ENCODE data around the gene TSPO.

Gene TSPO

DNA sequence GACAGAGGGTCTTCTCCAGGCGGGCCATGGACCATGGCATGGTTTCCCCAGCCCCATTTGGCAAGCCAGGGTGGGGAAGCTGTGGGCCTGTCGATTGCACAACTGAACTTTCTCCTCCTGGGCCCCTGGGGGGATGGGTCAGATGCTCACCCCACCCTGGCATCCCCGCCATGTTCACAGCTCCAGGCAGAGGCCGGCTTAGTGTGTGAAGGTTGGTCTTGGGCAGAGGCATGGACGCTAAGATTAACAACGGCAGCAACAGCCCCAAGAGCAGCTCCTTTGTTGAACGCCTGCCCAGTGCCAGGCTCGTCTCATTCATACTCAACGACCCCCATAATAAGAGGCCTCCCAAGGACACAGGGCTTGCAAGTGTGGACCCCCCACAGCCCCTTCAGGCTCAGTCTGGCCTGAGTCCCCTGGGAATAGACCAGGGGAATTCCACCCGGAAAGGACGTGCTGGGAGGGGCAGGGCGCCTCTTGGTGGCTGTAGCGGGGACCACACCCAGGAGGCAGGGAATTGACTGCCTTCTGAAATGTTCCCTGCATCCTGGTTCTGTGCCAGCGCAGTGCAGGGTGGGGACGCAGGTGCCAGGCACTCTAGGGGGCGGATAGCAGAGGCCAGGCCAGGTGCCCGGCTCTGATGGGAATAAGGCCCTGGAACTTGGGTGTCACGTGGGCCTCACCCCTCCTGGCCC is 8.3 kb downstream of the TSPO start:
- no peak for DNase-seq (ENCODE audit: low read depth in 2 of 2)

DNA sequence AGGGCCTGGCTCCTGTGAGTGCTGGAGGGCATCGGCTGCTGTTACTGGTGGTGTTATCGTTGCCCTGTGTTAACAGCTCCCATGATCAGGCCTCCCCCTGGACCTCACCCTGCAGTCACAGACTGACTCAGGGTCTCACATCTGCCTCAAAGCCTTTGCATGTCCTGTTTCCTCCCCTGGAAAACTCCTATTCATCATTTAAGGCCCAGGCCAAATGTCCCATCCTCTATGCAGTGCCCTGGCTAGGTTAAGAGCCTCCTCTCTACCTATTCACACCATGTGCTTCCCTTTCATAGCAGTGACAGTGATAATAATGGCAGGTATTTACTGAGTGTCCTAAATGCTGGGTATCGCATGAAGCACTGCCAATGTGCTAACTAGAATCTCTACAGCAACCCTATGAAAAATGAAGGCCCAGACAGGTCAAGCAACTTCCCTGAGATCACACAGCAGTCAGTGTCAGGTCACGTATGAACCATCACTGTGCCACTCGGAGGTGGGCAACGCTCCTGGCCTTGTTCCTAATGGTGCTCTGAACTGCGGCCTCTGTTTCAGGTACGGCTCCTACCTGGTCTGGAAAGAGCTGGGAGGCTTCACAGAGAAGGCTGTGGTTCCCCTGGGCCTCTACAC is 9.3 kb downstream of the TSPO start:
- no peak for DNase-seq (ENCODE audit: low read depth in 2 of 2)

DNA sequence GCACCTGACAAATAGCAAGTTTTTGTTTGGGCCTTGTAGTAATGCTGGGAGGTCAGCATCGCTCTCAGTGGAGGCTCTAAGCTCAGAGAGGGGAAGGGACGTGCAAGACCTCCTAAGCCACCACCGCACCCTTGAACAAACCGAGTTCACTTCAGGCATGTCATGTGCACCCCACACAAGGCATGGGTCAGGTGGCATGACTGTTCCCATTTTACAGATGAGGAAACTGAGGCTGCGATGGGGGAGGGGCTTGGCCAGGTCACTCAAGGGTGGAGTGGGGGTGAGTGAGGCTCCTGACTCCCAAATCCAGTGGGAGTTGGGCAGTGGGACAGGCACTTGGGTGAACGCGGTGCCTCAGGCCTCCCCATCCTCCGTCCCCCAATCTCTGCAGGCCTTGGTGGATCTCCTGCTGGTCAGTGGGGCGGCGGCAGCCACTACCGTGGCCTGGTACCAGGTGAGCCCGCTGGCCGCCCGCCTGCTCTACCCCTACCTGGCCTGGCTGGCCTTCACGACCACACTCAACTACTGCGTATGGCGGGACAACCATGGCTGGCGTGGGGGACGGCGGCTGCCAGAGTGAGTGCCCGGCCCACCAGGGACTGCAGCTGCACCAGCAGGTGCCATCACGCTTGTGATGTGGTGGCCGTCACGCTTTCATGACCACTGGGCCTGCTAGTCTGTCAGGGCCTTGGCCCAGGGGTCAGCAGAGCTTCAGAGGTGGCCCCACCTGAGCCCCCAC is 11.2 kb downstream of the TSPO start:
- no peak for DNase-seq (ENCODE audit: low read depth in 2 of 2)

DNA sequence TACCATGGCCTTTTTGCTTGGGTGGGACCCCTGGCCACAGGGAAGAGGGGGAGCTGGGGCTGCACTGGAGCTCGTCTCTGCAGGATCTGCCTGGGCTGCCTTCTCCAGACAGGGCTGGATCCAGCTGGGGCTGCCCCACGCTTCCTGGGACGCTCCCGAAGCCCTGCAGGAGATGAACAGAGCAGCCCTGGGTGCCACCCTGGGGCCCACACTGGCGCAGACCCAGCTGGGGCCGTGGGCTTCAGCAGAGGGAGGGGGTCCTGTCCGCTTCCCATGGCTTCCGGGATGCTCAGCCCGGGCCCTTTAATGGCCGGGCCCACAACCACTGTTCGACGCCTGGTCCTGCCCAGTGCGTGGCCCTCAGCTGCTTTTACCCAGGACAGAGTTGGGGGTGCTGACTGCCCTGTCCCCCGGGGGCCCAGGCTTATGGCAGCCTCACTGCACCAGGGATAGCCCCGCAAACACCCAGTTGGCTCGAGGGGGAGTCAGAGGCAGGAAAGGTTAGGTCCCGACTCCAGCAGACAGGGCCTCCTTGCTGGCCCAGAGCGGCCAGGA is 12.0 kb downstream of the TSPO start:
- no peak for DNase-seq (ENCODE audit: low read depth in 2 of 2)

DNA sequence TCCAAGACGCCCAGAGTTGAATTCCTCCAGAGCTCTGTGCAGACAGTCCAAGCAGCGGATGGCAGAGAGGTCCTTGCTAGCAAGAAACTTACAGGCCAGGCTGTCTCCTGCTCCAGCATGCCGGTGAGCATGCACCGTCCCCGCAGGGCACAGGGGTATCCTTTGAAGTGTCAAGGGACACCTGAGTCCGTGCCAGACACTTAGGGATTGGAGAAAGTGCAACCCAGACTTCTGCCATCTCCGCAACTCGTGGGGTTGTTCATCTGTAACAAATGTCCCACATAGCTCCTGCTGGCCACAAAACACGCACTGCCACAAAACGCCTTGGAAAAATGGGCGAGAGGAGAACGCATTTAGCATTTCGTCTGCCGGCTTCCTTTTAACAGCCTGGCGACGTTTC is 13.3 kb downstream of the TSPO start:
- DNase-seq (ENCODE audit: low read depth in 2 of 2), result no peak

DNA sequence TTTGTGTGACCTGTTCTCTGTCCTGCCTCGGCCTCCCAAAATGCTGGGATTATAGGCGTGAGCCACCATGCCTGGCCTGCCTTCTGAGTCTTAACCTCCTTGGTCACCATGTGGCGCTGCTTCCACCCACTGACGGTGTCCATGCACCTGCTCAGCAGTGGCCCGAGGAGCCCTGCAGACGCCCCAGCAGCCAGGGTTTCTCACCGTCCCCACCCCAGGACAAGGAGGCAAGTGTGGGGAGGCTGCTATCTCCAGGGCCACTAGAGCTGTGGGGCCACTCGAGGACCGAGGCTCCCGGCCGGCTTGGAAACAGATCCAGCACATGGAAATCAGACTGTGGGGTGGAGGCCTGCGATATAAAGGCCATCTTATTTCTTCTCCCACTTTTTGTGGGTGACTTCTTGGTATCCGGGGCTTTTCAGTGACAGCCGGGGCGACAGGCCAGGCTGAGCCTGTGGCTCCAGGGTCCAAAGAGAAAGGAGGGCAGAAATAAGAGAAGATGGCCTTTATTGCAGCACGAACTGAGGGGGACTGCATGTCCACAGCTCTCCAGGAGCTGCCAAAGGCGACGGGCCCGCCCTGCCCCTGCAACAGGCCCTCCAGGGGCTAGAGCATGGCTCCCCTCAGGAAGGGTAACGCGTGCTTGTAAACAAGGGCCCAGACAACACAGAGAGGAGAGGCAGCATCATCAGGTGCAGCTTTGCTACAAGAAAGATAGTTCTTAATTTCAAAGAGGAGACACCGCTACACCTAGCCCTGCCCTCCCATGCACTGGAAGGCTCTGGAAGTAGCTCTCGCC is 15.0 kb downstream of the TSPO start:
- DNase-seq (ENCODE audit: low read depth in 2 of 2), result no peak

DNA sequence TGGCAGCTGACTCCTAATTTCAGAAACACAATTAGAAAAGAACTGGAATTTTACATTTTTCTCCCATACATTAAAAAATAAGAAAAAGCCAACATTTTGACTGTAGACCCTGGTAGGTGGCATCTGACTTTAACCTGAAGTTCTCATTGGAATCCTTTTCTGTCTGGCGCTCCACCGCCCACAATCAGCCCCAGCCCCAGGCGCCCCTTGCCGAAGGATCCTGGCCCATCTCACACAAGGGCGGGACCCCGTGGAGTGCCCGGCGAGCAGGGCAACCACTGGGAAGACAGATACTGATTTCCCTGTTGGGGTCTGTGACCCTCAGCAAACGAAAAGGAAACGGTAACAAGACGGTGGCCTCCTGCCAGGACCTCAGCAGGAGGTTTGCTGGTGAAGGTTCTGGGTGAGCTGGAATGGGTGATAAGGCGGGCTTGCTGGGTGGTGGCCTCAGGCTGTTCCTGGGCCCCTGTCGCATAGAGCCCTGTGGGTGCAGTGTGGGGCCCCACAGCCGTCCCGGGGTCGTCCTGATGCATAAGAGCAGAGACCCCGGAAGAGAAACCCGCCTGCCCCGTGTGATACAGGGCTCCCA is 15.7 kb downstream of the TSPO start:
- no peak for DNase-seq (ENCODE audit: low read depth in 2 of 2)

DNA sequence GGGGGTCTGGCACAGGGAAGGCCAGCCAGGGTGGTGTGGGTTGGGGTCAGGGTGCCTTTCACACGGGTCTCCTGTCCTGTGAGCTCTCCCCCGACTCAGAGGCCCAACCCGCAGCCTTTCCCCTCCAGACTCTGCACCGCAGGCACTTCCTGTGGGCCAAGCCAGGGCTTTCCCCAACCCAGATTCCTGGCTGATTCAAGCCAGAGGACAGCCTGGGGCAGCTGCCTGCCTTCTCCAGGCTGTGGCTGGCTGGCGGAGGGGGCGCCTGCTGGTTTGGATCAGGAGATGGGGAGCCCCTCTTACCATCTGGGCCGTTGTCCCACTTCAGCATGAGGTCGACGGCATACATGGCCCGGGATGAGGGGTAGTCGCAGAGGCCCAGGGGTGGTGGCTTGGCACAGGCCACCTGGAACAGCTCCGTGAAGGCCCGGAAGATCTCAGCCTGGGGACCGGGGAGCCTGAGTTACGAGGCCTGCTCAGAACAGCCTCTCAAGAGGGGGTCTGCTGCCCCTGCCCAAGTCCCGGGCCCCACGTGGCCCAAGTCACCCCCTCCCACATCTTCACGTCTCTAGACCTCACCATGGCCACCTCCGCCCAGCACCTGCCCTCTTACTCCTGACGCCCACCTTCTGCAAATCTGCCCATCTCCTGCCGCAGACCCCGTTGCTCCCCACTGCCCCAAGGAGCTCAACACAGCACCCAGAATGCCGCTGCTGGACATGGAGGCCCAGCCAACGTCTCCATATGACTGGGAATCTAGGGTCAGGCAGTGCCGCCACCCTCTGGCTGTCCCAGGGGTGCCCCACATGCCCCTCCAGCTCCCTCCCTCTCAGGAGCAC is 17.3 kb downstream of the TSPO start:
- DNase-seq (ENCODE audit: low read depth in 2 of 2), result no peak

DNA sequence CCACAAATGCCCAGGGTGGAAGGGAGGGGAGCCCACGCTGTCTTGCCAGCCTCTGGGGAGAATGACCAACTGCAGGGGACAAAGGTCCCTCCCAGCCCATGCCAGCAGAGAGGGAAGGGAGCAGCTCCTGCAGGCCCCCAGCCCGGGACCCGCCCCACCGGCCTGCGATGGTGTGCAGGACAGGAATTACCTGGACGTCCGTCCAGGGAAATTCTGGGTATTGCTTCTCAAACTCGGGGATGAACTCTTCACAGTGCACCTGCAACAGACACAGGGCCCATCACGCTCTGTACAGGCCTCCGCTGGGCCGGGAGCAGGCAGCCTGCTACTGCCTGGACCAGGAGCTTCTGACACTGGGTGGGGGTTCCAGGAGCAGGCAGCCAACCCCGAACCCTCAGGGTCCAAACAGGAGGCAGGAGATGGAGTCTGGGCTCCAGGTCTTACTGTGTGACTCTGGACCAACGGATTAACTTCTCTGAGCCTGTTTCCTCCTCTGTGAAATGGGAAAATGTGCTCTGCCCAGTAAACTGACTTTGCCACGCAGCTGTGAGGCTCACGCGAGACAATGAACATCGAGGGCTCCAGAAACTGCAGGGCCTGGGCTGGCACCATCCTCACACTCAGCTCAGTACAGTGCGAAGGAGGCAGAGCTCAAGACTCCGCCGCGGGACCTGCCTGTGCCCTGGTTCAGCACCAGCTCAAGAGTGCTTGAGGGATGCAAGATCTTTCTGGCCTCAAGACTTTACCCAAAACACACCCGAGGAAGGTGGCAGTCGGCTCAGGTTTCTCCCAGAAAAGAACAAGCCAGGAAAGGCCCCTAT is 18.2 kb downstream of the TSPO start:
- DNase-seq (ENCODE audit: low read depth in 2 of 2), result no peak

DNA sequence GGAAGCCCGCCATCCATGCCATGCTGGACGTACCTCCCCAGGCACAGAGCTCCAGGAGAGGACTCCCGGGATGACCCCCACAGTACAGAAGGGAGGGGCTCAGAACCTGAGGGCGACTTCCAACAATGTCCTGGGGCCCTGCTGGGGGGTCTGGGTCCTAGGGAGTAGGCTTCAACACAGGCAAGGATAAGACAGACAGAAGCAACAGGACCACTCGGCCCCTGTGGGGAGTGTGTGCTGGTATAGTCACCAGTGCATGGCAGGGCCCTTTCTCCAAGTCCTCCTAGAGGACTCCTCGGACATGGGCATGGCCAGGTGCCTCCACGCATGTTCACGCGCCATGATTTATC is 18.7 kb downstream of the TSPO start:
- no peak for DNase-seq (ENCODE audit: low read depth in 2 of 2)

DNA sequence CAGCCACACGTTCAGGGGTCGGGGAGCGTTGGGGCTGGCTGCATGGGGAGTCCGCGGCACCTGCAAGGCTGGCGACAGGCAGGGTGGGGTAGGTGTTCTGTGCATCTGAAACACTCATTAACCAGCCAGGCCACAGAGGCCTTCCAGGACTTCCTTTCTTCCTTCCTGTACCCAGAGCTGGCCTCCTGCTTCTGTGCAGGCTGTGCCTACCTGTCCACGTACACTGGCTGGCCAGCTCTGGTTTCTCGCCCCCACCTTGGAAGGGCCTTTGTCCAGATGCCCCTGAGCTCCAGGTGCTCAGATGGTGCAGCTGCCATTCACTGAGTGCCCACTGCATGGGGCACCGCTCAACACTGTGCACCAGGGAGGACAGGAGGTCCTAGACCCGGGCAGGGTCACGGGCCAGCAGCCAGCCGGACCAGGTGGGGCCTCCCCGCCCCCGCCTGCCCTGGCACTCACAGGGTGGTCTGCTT is 19.7 kb downstream of the TSPO start:
- DNase-seq (ENCODE audit: low read depth in 2 of 2), result no peak

DNA sequence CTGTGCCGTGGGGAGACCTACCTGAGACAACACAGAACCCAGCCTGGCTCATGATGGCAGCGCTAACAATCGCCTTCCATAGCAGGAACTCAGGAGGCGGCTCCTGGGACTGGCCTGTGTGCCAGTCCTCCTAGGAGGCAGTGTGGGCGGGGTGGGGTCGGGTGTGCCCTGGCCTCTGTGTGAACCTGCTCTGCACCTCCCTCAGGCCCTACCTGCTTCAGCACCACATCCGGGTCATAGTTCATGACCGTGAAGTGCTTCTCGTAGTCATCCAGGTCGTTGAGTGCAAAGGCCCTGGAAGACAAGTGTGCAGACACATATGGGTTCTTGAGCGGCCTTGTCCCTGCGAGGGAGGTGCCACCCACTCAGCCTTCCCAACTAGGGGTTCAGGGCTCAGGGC is 20.2 kb downstream of the TSPO start:
- no peak for DNase-seq (ENCODE audit: low read depth in 2 of 2)

DNA sequence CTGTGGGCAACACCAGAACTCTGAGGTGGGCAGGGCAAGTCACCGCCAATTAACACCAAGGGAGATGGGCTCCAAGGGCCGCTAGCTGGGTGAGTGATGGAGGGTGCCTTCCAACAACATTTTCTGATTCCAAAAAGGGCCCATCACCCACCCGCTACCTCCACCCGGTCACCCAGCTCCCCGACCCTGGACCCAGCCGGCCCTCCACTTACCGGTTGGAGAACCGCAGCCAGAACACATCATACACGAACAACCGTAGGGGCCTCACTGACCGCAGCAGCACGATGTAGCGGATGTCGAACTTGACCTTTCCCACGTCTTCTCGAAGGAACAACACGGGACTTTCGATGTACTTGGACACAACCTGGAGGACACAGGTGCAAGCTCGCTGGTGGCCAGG is 20.8 kb downstream of the TSPO start:
- DNase-seq (ENCODE audit: low read depth in 2 of 2), result no peak

DNA sequence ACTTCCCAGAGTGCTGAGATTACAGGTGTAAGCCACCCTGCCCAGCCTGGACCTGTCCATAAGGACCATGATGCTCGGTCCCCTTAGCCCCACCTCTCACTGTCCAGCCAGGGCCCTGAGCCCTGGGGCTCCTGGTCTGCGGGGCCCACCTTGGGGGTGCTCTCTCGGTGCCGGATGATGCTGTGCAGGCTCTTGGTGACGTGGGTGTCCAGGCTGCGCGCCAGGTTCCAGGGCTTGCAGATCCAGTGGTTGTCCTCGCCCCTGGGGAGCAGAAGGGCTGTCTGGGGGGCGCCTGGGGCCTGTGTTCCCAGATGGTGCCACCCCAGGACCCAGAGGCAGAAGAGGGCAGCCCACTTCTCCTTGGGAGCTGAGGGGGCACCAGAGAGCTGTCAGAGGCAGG is 22.2 kb downstream of the TSPO start:
- no peak for DNase-seq (ENCODE audit: low read depth in 2 of 2)

DNA sequence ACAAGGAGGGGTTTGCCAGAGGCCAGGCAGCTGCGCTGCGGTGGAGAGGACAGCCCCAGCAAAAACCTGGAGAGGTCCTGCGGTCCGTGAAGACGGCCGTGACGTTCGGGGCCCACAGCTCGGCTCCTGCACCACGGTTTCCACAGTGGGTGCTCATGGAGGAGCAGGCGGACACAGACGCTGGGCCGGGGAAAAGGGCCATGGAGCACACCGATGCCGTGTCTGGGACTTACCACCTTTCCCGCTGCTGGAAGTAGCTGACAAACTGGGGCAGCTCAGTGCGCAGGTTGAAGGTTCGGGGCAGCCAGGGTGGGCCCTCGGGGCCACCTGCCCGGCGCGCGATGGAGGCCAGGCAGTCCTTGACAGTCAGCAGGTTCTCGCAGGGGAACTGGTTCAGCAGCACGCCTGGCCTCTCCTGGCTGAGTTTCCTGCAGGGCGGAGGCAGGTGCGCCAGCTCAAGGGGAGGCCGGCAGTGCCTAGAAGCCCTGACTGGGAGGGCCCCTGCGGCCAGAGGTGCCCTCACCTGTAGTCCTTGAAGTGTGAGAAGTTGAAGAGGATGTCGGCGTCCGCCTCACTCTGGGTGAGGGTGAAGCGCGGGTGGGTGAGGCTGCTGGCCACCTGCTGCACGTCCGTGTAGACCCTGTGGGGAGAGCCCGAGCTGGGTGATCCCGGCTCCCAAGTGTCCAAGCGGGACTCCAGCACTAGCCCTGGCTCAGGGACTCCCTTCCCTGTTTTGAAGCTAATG is 22.8 kb downstream of the TSPO start:
- DNase-seq (ENCODE audit: low read depth in 2 of 2), result no peak

DNA sequence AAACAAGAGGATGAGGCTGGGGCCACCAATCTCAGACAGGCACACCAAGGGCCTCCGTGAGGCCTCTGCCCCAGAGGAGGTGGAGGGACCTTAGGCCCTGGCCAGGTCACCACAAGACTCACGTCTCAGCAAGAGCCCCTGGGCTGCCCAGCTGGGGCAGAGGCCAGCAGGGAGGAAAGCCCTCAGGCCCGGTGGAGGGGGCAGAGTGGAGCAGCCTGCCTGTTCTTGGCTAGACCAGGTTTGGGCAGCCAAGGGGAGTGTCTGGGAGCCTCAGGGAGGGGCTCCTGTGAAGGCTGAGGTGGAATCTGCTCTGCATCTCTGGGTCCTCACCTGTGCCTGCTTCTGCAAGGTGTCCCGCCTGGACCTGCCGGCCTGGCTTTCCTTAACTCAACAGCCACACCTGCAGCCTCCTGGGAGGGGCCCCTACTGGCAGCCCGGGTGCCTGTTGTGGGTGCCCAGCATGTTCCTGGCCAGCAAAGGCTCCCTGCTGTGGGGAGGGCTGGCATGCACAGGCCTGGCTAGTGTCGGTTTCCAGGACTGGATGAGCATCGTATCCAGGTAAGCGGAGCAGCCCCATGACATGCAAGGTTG is 23.7 kb downstream of the TSPO start:
- DNase-seq (ENCODE audit: low read depth in 2 of 2), result no peak

DNA sequence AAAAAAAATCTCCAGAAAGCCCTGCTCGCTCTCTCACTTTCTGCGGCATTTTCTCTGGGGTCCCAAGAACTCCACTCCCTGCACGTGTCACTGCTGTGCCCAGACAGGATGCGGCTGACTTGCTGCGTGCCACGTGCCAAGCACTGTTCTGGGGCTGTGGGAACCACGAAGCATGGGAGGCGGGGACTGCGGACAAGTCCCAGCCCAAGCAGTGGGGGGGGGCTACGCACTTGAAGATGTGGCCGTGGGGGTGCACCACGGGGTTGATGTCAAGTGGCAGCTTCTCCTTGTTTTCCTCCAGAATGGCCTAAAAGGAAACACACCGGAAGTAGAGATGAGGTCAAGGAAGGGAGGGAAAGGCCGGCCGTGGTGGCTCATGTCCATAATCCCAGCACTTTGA is 24.7 kb downstream of the TSPO start:
- no peak for DNase-seq (ENCODE audit: low read depth in 2 of 2)

DNA sequence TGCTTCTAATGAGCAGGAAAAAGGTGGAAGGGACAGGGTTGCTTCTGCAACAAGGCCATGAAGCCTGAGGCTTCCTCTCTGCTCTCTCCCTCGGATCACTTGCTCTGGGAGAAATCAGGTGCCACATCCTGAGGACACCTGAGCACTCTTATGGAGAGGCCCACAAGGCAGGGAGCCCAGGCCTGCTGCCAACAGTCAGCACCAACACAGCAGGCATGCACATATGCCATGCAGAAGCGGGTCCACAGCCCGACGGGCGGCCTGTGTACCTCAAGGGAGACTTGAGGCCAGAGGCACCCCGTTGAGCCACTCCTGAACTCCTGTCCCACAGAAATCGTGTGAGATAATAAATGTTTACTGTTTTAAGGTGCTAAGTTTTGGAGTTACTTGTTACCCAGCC is 26.1 kb downstream of the TSPO start:
- DNase-seq (ENCODE audit: low read depth in 2 of 2), result no peak
